NCI-H187 (cell line): ENCODE data around the gene CEPT1.

Experiments
- DNase-seq, 2 experiments: peaks; one replicate each; lab custom pipeline; 2025; lab: John Stamatoyannopoulos, UW

CEPT1 gene

DNA sequence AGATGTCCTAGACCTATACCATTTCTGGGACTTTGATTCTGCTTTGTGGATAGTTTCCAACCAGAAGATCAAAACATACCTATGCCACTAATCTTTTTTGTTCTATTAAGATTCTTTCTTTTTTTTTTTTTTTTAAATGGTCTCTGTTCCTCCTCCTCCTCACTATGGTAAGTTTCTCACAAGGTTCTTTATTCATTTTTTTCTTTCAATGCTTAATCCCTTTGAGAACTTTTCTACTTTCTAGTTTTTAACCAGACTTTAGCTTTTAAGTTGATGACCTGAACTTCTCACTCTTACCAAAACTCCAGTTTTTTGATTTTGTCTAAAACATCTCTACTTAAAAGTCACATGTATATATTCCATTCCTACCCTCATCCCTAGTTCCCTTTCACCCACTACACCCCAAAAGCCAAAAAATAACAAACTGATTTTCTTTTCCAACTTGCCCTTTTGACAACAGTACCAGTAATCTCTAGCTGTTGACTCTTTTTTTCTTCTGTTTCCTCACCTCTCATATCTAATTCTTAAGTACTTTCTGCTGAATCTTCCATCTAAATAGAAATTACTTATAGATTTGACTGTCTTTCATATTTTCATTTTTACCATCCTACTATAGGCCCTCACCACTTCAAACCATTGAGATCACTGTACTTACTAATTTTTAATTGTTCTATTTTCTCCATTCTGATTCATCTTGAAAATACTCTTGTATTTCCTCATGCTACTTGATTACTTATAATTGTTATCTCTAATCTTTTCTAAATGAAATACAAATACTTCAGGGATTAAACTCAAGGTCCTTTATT lies 6.1 kb downstream of the CEPT1 start:
- DNase-seq = no peak

DNA sequence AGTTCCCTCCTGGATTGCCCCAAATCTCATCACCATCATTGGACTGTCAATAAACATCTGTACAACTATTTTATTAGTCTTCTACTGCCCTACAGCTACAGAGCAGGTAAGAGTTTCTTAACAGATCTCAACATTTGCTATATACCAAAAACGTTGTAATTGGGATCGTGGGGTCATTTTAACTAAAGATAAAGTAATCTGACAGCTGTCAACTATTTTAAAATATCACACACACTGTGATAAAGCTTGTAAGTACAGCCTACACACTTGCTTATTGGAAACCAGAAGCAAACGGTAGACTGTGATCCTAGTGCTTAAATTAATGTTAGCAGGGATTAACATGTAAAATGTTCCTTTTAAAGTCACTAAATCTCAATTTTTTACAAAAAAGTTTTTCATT lies 7.9 kb downstream of the CEPT1 start:
- DNase-seq = no peak

GRCh38 chr1:111148376-111148881 lies 8.4 kb downstream of the CEPT1 start:
- no peak for DNase-seq

DNA sequence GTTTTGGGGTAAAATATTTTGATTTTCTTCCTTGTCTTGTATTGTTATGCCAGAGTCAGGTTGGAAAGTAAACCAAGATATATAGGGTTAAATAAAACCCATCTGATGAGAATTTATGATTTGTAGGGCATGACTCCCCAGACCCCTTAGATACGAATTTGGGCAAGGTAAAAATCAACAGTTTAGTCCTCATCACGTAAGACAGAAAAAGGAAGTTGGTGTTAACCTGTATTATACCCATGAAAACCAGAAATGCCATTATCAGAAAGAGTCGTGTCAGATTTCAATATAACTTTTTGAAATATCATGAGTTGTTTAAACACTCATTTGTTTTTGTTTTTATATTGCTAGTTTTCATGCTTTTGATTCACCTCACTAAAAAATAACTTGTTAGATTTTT lies 11.8 kb downstream of the CEPT1 start:
- no peak for DNase-seq

DNA sequence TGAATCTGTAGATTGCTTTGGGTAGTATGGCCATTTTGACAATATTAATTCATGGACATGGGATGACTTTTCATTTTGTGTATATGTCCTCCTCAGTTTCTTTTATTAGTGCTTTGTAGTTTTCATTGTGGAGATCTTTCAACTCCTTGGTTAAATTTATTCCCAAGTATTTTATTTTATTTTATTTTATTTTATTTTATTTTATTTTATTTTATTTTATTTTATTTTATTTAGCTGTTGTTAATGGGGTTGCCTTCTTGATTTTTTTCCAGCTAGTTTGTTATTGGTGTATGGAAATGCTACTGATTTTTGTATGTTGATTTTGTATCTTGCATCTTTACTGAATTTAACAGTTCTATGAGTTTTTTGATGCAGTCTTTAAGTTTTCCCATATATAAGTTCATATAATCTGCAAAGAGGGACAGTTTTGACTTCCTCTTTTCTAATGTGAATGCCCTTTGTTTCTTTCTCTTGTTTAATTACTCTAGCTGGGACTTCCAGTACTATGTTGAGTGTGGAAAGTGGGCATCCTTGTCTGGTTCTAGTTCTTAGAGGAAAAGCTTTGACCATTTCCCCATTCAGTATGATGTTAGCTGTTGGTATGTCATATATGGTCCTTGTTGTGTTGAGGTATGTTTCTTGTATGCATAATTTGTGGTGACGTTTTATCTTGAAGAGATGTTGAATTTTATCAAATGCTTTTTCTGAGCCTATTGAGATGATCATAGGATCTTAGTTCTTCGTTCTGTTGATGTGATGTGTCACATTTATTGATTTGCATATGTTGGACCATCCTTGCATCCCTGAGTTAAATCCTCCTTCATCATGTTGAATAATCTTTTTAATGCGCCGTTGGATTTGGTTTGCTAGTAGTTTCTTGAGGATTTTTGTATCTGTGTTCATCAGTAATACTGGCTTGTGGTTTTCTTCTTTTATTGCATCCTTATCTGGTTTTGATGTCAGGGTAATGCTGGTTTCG lies 14.3 kb downstream of the CEPT1 start:
- no peak for DNase-seq

GRCh38 chr1:111157431-111157830 lies 17.4 kb downstream of the CEPT1 start:
- DNase-seq = no peak

DNA sequence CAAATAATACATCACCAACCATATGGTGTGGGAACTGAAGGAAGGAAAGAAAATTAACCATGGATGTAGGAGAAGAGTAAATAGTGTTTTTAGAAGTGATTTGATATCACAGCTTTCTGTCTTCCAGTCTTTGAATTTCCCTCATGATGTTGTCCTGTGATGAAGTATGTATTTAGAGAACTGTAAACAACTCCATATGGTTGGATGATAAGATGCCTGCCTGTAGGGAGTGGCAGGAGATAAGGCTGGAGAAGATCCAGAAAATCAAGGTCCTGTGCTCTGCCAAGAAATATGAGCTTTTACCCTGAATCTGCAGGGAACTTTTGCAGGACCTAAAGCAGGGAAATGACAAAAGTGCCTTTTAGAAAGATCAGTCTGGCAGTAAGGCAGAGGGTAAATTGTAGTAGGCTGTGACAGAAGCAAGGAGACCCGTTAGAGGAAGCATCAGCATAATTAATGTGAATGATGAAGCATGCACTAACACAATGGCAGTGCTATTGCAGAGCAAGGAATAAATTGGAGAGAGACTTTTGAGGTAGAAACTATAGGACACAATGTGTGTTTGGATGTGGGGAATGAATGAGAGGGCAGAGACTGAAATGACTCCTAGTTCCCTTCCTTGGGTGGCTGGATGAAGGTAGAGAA lies 21.9 kb downstream of the CEPT1 start:
- DNase-seq = no peak

DNA sequence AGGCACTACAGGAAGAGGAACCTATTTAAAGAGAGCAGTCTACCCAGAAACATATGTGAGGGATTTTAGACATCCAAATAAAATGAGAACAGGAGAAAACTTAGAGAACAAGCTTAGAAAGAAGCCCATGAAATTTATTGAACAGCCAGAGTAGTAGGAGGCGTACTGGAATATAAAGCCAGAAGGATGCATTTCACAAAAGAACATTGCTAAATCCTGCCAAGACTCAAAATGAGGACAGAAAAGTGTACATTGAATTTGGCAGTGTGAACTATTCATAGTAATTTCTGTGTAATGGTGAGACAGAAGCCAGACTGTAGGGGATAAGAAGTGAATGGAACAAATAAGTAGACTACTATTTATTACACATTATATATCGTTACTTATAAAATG lies 22.5 kb downstream of the CEPT1 start:
- no peak for DNase-seq

DNA sequence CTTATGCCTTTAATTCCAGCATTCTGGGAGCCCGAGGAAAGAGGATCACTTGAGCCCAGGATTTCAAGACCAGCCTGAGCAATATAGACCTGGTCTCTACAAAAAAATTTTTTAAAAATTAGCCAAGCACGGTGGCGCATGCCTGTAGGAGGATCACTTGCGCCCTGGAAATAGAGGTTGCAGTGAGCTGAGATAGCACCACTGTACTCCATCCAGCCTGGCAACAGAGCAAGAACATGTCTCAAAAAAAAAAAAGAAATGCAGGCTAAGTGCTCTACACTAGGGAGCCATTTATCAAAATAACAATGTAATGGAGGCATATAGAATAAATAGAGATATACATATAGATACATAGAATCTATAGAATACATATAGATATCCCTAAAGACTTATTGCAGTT lies 23.3 kb downstream of the CEPT1 start:
- no peak for DNase-seq

DNA sequence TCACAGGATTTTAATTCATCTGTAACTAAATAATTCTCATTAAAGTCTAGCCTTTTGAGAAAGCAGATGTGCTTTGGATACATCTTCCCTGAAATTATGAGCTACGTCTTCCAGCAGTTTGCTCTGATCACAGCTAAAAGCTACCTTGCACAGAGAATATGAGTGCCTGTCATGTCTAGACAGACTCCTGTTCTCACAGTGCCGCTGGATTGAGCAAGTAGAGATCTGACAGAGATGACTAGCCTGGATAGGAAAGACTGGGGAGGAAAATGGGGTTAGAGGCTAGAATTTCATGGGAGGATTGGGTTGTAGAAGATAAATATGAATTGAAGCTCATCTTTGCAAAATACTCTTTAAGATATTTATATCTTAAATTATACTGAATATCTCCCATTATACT lies 24.1 kb downstream of the CEPT1 start:
- DNase-seq = no peak

GRCh38 chr1:111172463-111172862 lies 32.4 kb downstream of the CEPT1 start:
- DNase-seq = no peak

GRCh38 chr1:111174070-111174469 lies 34.0 kb downstream of the CEPT1 start:
- DNase-seq = no peak

DNA sequence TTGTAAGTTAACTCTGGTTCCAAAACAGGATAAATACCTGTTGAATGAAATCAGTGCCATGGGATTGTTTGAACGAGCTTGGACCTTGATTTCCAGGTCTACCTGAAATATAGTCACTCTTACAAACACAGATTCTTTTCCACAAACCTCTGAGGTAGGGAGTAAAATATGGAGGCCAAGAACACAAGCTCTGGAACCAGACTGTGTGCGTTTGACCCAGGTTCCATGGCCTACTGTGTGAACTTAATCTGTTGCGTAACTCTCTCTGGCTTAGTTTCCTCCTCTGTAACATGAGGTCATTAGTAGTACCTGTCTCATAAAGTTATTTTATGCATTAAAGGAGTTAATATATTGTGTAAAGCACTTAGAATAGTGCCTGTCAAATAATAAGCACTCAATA lies 35.3 kb downstream of the CEPT1 start:
- no peak for DNase-seq

DNA sequence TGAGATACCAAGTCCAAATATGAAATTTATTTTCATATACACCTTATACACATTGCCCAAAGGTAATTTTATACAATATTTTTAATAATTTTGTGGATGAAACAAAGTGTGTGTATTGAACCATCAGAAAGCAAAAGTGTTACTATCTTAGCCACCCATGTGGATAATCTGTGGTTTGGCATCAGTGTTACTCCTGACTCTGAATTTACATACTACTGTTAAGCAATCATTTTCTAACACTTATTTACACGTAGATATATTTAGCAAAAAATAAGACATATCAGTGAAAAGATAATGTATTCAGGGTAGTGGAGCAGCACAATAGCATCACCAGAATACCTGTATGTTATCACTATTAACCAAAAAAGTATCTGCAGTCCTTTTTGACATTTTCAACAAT lies 36.7 kb downstream of the CEPT1 start:
- no peak for DNase-seq

DNA sequence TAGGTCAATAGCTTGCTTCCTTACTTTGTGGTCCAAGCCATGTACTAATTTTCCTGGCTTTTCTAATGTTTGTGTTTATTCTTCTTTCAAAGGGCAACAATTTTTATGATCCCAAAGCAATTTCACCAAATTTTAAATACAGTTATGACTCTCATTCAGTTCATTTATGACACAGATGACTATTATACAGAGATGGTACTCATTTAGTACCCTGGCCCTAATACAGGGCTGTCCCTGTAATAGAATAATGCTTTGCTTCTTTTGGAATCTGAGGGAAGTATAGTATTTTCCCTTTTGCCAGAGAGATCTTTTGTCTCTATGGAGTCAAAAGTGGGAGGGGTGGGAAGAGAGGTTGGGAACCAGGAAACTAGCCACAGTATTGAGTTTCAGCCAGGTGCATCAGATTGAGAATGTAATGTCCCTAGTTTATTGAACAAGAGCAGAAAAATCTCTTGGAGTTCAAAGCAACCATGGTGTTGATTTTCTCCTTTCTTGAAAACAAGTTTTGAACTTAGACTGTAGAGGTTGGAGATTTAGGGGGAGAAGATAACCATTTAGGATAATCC lies 40.0 kb downstream of the CEPT1 start:
- no peak for DNase-seq

DNA sequence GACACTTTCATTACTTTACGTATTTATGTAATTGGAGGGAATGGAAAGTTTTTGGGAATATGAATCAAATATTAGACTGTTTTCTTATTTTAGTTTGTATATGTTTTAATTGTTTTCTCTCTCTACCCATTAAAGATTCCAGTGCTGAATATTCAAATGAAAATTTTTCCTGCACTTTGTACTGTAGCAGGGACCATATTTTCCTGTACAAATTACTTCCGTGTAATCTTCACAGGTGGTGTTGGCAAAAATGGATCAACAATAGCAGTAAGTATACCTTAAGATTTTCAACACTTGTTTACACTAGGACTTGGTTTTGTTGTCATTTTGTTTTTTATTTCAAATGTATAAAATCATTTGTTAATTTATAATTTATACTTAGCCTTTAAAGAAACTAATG lies 42.0 kb downstream of the CEPT1 start:
- DNase-seq = no peak

DNA sequence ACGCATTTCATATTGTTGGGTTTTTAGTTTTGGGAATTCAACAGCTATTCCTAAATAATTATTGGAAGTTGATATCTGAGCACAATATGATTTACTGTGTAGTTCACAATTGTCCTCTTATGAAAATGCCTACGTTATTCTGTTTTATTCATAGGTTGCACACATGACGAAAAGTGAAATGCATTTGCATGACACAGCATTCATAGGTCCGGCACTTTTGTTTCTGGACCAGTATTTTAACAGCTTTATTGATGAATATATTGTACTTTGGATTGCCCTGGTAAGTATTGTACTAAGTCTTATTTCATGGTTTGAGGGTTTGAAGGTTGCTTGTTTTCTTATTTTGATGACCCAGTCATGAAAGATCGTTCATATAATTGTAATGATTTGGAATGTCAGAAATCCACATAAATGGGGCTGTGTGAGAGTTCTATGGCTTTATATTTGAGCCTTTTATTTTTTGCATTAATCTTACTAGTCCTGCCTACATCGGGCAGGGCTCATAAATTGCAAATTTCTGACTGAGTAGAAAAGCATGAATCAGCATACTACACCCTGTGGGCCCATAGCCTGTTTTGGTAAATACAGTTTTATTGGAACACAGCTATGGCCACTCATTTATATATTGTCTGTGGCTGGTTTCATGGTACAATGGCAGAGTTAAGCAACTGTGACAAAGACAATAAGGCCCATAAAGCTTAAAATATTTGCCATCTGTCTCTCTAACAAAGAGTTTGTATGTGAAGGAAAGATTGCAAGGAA lies 43.5 kb downstream of the CEPT1 start:
- no peak for DNase-seq

GRCh38 chr1:111184663-111185062 lies 44.6 kb downstream of the CEPT1 start:
- DNase-seq = no peak

GRCh38 chr1:111190931-111191451 lies 51.0 kb downstream of the CEPT1 start:
- no peak for DNase-seq

DNA sequence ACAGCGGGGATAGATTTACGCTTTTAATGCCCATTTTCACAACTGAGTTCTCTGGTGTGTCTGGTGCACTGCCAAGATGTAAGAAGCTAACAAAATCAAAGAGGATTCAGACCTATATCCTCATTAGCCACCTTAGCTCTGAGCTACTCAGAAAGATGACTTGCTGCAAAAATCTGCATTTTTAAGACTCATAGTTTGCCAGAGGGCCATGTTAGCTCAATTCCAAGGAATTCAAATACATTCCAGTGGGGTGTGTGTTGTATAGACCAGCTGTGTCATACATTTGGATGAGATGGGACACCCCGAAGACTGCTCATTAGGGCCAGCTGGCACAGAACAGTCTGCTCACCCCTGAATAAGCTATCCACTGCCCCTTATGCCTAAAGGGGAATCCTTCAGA lies 51.5 kb downstream of the CEPT1 start:
- DNase-seq = no peak

DNA sequence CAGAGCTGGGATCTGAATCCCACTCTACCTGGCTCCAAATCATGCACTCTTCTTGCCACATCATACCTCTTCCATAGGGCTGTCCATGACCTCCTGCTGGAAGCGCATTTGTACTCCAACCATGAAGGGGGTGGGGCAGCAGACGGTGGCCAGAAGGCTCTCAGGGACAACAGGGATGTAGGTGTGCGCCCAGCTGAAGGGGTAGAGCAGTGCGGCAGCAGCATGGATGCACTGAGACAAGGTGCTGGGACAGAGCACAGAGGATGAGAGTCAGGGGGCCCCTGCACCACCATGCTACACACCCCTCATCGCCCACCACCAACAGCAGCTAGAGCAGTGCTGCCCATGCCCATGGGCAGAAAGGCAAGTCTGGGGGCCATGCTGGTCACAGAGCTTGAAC lies 52.1 kb downstream of the CEPT1 start:
- no peak for DNase-seq
